ENCODE measurements around the gene SERP1.

DNA sequence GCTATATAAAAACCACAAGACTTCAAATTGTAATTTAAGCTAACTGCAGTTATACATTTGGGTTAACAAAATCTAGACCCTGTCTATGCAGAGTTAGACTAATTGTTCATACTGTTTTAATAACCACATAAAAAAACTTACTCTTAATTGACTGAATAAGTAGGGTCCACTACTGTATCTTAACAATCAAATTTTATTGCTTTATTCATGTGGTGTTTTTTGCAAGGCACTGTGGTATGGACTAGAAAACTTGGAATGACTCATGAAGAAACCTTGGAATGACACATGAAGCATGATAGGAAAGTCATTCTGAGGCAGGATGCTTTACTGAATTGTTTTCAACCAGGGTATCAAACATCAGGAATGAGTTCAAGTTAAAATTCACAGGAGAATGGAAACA lies 2.3 kb downstream of the SERP1 start:
- no peak for TF ChIP-seq GABPA (IDR thresholded peaks at IDR 0.05; ENCODE audit: low read depth)
- TF ChIP-seq, protein P1, sequence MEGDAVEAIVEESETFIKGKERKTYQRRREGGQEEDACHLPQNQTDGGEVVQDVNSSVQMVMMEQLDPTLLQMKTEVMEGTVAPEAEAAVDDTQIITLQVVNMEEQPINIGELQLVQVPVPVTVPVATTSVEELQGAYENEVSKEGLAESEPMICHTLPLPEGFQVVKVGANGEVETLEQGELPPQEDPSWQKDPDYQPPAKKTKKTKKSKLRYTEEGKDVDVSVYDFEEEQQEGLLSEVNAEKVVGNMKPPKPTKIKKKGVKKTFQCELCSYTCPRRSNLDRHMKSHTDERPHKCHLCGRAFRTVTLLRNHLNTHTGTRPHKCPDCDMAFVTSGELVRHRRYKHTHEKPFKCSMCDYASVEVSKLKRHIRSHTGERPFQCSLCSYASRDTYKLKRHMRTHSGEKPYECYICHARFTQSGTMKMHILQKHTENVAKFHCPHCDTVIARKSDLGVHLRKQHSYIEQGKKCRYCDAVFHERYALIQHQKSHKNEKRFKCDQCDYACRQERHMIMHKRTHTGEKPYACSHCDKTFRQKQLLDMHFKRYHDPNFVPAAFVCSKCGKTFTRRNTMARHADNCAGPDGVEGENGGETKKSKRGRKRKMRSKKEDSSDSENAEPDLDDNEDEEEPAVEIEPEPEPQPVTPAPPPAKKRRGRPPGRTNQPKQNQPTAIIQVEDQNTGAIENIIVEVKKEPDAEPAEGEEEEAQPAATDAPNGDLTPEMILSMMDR (IDR thresholded peaks at IDR 0.05) = no peak
- TF ChIP-seq REST (IDR thresholded peaks at IDR 0.05; ENCODE audit: low read depth, low read length) = no peak
- TF ChIP-seq MXI1 (IDR thresholded peaks at IDR 0.05; ENCODE audit: low read depth, low read length) = no peak
- TF ChIP-seq RAD21 (IDR thresholded peaks at IDR 0.05; ENCODE audit: low read length) = no peak
- TF ChIP-seq CHD2 (IDR thresholded peaks at IDR 0.05; ENCODE audit: low read length, partially characterized antibody) = no peak
